Endometrium (tissue), 2 donors: ENCODE results near the gene CDK1.
A peak's percentile ranks its signal among the peaks of the same experiment; 100 is the strongest.

Source experiments
- FAIRE-seq: peaks from 2 replicates; lab custom pipeline; 2012; peaks lifted over from hg19 to GRCh38; lab: Jason Lieb, UNC
- donor health status: control.
- donor health status: control.

The CDK1 gene

GRCh38 chr10:60778971-60779796 is 906 bp downstream of the CDK1 start:
- no peak for FAIRE-seq

- no peak for FAIRE-seq
These were observed 3.4 kb downstream of the CDK1 start for GRCh38 chr10:60781661-60782060.

- no peak for FAIRE-seq
These were observed 6.4 kb downstream of the CDK1 start for GRCh38 chr10:60784641-60785040.

GRCh38 chr10:60788544-60788943 is 10.3 kb downstream of the CDK1 start:
- FAIRE-seq: no peak

- no peak for FAIRE-seq
These were observed 11.1 kb downstream of the CDK1 start for GRCh38 chr10:60789340-60789739.

- no peak for FAIRE-seq
These were observed 16.7 kb downstream of the CDK1 start for GRCh38 chr10:60794953-60795352.

DNA sequence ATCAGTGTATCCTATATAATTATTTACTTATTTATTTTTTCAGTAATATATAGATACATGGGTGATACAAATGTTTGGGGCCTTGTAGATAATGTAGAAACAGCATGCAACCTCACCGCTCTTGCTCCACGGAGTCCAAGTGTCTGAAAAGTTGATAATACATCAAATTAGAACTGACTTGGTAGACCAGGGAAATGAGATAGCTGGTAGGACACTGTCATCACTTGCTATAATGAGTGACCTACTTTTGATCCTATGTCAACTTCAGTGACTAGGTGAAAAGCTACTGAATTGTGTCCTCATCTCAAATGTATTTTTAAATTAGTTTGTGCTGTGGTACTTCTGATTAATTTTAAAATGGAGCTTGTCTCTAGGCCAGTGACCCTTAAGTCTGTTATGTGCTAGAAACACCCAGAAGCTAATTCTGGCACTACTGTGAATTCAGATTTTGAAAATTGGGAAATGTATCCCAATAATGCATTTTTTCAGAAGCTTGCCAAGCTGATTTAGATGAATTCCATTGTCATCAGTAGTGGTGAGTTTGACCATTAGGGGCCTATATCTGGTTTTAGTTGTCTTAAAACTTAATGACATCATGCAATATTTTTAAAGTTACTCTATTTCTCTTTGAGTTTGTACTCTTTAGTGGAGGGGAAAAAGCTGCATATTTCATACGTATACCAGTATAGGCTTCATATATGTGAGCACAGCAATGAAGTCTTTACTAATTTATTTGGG is 17.4 kb downstream of the CDK1 start:
- no peak for FAIRE-seq

DNA sequence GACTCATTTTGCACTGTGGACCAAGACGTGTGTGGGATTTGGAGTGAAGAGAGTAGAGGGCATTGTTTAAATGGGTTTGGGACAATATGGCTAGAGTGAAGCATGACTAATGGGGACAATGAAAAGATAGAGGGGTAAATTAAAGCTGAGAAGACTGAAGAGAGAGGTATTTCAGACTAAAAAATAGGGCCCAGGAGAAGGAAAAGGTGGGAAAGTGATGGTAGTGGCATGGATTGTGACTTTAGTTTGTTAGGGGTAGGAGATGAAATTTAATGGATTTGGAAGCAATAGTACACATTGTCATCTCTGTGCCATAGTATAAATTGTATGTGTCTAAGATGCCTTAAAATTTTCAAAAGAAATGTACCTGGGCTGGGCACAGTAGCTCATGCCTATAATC is 18.2 kb downstream of the CDK1 start:
- no peak for FAIRE-seq

DNA sequence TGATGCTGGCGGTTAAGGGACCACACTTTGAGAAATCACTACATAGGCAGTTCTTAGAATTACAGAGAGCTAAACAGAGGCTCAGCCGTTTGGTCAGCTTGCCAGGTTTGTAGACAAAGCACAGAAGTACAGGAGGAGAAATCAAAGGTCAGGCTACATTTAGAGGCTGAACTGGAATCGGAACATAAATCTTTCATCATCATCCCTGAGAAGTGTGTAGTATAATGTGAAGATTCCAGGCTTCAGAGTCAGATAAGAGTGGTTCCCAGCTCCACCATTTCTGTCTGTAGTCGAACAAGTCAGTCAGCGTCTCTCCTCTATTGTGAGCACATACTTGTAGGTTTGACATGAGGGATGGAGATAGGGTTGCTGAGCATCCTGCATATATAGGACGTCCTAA is 18.9 kb downstream of the CDK1 start:
- no peak for FAIRE-seq

DNA sequence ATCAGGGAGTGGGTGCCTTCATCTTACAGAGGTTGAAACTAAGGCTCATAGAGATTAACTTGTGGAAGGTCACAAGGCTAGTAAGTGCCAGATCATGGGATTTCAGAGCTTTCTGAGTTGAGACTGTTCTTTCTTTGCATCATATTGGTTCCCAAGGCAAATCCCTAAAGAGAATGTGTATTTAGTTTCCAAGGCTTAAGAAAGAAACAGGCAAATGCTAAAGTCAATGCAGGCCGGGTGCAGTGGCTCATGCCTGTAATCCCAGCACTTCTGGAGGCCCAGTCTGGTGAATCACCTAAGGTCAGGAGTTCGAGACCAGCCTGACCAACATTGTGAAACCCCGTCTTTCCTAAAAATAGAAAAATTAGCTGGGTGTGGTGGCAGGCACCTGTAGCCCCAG is 19.8 kb downstream of the CDK1 start:
- no peak for FAIRE-seq

GRCh38 chr10:60798870-60799269 is 20.6 kb downstream of the CDK1 start:
- no peak for FAIRE-seq

- FAIRE-seq: no peak
These were observed 21.8 kb downstream of the CDK1 start for GRCh38 chr10:60799971-60800650.

DNA sequence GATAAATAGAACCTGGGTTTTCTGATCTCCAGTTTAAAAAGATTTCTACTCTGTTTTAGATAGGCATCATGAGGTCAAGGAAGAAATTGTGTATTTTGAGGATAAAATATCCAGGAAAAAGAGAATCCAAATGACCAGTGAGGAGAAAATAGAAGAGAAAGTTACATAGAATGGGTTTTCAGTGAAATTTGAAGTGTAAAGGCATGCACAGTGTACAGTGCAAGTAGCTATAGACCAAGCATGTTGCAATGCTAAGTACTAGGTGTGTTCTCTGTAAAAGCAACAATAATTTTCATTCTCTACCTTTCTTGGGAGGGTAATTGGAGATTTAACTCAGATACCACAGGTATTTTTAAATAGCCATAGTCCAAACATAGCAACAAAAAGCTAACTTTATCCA is 22.6 kb downstream of the CDK1 start:
- no peak for FAIRE-seq

GRCh38 chr10:60801522-60801921 is 23.2 kb downstream of the CDK1 start:
- peak; percentile 99 for FAIRE-seq

DNA sequence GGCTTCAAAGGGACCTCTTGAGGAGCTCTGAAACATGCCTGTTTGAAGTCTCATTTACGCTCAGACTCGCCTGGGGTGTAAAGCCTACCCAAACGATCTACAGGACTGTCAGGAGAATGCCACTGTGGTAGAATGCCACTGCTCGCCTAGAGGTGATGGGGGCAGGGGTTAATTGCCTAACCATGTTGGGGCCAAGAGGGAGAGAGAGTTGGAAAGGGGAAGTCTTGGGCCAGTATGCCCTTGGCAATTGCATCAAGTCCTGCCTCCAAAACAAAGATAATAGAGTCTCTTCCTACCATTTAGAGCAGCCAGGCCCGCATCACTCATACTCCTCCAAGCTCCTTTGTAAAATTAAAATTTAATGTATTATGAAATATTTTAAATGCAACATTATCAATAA is 25.2 kb downstream of the CDK1 start:
- FAIRE-seq: no peak

DNA sequence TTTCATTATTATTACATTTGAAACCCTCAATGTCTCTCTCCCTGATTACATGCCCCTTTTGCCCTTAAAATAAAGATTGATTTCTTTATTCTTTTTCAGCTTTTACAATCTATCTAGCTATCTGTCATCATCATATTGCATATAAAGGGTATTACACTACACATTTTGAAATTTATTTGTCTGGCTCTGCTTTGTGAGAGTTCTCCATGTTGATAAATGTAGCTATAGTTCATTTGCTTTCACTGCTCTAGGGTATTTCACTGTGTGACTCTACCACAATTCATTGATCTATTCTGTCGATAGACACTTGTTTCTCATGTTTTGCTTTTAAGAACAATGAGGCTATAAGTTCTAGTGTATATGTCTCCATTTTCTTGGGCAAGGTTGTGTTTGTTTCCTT is 25.6 kb downstream of the CDK1 start:
- FAIRE-seq: no peak

- no peak for FAIRE-seq
These were observed 28.6 kb downstream of the CDK1 start for GRCh38 chr10:60806921-60807320.

GRCh38 chr10:60807499-60807898 is 29.2 kb downstream of the CDK1 start:
- FAIRE-seq: no peak

GRCh38 chr10:60808036-60808435 is 29.8 kb downstream of the CDK1 start:
- FAIRE-seq: no peak

GRCh38 chr10:60809157-60809556 is 30.9 kb downstream of the CDK1 start:
- FAIRE-seq: no peak

DNA sequence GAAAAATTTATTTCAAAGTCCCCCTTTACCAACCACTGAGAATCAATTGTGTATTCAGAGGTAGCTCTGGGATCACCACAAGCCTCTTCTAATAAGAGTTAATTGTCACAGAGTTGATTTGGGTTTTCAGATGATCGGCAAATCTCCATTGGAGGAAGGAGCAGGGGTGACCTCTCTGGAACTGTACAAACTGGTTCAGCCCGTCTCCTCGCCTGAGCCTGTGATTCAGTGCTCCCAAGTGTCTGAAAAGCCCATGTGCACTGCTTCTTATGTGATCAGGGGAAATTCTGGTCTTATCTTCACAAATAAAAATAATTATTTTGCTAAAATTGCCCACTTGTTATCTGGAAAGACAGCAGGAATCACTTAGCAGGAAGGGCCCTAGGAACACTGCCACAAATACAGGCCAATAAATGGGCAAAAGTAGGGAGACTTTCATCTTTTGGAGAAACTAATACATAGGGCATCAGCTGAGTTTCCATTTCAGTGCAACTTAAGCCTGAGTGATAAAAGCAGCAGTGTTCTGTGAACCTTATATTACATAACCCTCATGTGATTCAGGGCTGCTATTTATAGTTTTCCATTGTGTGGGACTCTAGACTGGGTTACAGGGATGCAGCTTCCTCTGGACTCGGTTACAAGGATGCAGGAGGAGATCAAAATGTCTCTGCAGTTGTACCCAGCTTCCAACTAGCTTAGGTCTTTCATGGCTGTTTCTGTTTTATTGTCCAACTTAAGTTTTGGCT is 32.3 kb downstream of the CDK1 start:
- no peak for FAIRE-seq

DNA sequence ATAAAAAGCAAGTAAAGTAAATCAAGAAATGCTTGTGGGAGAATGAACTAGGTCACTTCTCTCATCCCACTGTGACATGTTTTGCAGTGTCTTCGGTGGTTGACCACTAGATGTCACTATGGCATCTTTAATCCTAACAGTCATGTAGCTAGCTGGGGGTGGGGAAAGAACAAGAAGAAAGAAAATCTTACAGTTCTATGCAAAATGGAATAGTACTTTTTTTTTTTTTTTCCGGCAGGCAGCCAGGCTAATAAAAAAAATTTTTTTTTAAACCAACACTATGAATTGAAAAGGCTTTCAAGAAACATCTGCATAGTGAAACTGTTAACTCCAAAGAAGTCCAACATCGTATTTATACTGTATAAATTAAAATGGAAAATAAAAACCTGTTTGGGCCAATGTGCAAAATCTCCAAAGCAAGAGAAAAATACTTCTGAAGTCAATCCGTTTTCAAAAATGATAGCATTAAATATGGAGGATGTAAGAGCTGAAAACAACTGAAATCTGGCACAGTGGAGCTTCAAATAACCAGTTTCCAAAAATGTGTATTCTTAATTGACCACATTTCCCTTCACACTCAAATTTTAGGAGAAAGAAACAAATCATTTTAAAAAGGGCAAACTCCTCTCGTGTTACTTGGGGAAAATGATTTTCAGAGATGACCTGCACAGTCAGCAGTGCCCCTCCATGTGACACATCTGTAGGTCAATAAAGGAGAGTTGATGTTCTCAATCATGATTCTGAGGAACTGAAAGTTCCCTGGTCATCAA is 38.5 kb downstream of the CDK1 start:
- FAIRE-seq: peak; percentile 99
